HG03565 (cell line): ENCODE data around the gene AP3S1.
"Not testable (repeated sequence)": the region's sequence is repeated elsewhere in the genome, so short reads cannot be mapped to it uniquely, and the experiment has no call there.

Source experiments
- ATAC-seq: cut with Tn5 transposase; IDR thresholded peaks from one replicate; pipeline ENCODE4 v1.9.1; 2021; ENCODE audit warnings: mild to moderate bottlenecking, moderate library complexity; ENCODE audit not compliant: unreplicated experiment

The AP3S1 gene

GRCh38 chr5:115859378-115859777 is 17.6 kb downstream of the AP3S1 start:
- no peak for ATAC-seq

GRCh38 chr5:115869256-115869795 is 27.6 kb downstream of the AP3S1 start:
- ATAC-seq: no peak

- ATAC-seq: no peak
Measured at GRCh38 chr5:115872447-115872846, 30.7 kb downstream of the AP3S1 start.

- no peak for ATAC-seq
Measured at GRCh38 chr5:115873392-115873791, 31.7 kb downstream of the AP3S1 start.

GRCh38 chr5:115875447-115875846 is 33.7 kb downstream of the AP3S1 start:
- ATAC-seq: no peak

- ATAC-seq: not testable (repeated sequence)
Measured at GRCh38 chr5:115877342-115877741, 35.6 kb downstream of the AP3S1 start.

GRCh38 chr5:115882434-115882833 is 40.7 kb downstream of the AP3S1 start:
- not testable (repeated sequence) for ATAC-seq

- ATAC-seq: no peak
Measured at GRCh38 chr5:115884704-115885103, 43.0 kb downstream of the AP3S1 start.

- not testable (repeated sequence) for ATAC-seq
Measured at GRCh38 chr5:115885208-115885607, 43.5 kb downstream of the AP3S1 start.

- ATAC-seq: no peak
Measured at GRCh38 chr5:115888027-115888426, 46.3 kb downstream of the AP3S1 start.

GRCh38 chr5:115892021-115892420 is 50.3 kb downstream of the AP3S1 start:
- no peak for ATAC-seq

GRCh38 chr5:115894342-115894741 is 52.6 kb downstream of the AP3S1 start:
- ATAC-seq: no peak

- no peak for ATAC-seq
Measured at GRCh38 chr5:115895821-115896220, 54.1 kb downstream of the AP3S1 start.

- ATAC-seq: no peak
Measured at GRCh38 chr5:115898656-115899055, 56.9 kb downstream of the AP3S1 start.

GRCh38 chr5:115907177-115907576 is 65.4 kb downstream of the AP3S1 start:
- ATAC-seq: no peak

- not testable (repeated sequence) for ATAC-seq
Measured at GRCh38 chr5:115913623-115914400, 72.1 kb downstream of the AP3S1 start.

GRCh38 chr5:115920171-115920725 is 78.5 kb downstream of the AP3S1 start:
- no peak for ATAC-seq

GRCh38 chr5:115928578-115929407 is 87.1 kb downstream of the AP3S1 start:
- not testable (repeated sequence) for ATAC-seq

- not testable (repeated sequence) for ATAC-seq
Measured at GRCh38 chr5:115930171-115930570, 88.4 kb downstream of the AP3S1 start.

GRCh38 chr5:115930630-115931337 is 89.0 kb downstream of the AP3S1 start:
- ATAC-seq: no peak

- no peak for ATAC-seq
Measured at GRCh38 chr5:115932991-115933390, 91.3 kb downstream of the AP3S1 start.
